ENCODE data around the gene BBS9.

DNA sequence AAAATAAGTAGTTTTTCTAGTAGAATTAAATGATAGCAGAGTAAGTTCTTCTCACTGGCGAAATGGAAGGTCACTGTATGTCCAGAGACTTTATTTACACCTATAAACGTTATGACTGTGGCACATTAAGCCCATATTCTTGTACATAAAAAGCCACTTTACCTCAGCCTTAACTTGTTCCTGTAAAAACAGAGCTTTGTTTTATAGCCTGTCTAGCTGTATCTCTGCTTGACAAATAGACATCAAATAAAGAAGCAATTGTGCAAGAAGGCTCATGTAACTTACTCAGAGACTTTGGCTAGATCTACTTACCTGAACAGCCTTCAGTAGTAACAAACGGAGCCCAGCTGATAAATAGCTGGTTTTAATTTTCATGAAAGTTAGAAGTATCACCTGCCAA, 451.9 kb downstream of the BBS9 start:
- TF ChIP-seq CTCF (IDR thresholded peaks at IDR 0.05) (no peak), POLR2A (IDR thresholded peaks at IDR 0.05) (no peak)
